ENCODE measurements around the gene TMEM97.

DNA sequence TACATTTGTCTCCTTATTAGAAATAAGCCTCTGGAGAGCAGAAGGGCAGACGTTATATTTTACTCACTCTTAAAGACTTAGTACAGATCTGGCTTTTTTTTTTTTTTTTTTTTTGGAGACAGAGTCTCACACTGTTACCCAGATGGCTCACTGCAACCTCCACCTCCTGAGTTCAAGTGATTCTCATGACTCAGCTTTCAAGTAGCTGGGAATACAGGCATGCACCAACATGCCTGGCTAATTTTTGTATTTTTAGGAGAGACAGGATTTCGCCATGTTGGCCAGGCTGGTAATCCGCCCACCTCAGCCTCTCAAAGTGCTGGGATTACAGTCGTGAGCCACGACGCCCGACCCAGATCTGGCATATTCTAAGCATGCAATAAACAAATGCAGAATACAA is 36.4 kb upstream of the TMEM97 start:
- TF ChIP-seq, protein P1, sequence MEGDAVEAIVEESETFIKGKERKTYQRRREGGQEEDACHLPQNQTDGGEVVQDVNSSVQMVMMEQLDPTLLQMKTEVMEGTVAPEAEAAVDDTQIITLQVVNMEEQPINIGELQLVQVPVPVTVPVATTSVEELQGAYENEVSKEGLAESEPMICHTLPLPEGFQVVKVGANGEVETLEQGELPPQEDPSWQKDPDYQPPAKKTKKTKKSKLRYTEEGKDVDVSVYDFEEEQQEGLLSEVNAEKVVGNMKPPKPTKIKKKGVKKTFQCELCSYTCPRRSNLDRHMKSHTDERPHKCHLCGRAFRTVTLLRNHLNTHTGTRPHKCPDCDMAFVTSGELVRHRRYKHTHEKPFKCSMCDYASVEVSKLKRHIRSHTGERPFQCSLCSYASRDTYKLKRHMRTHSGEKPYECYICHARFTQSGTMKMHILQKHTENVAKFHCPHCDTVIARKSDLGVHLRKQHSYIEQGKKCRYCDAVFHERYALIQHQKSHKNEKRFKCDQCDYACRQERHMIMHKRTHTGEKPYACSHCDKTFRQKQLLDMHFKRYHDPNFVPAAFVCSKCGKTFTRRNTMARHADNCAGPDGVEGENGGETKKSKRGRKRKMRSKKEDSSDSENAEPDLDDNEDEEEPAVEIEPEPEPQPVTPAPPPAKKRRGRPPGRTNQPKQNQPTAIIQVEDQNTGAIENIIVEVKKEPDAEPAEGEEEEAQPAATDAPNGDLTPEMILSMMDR (IDR thresholded peaks at IDR 0.05) = no peak
- TF ChIP-seq POLR2AphosphoS5 (IDR thresholded peaks at IDR 0.05) = no peak
- no peak for TF ChIP-seq POLR2A (IDR thresholded peaks at IDR 0.05)

Data from prostate gland (tissue), 2 donors.